Caco-2 (cell line): ENCODE measurements around the gene LOXL1. TPM values are rescaled to one million over a fixed set of nuclear protein-coding genes. Genes with fewer than 3 reads are reported as not detected.

ENCODE experiments used
- BruUV-seq: library from RNA; stranded (reverse); fragments of 400-500 nt; replicated peaks from 2 replicates; lab custom pipeline; 2021; lab: Mats Ljungman, UMichigan
- CTCF ChIA-PET: fragments of 300-600 bp; sonication (Branson Sonifier 250); formaldehyde crosslinking; loops from one replicate; lab custom pipeline; 2022; ENCODE audit warnings: antibody characterized with exemption; lab: Charles Lee
- POLR2A ChIA-PET: fragments of 300-600 bp; sonication (Branson Sonifier 250); formaldehyde crosslinking; loops from one replicate; lab custom pipeline; 2022; ENCODE audit warnings: antibody characterized with exemption; lab: Charles Lee
- DNase-seq, 2 experiments: peaks; one replicate each; pipeline versions ENCODE4 v3.0.0 to v3.0.0-alpha.2; 2020 to 2022
- H3K27me3 ChIP-seq: replicated peaks from 2 replicates; pipeline ENCODE4 v1.6.0; 2011; ENCODE audit warnings: low read length; ENCODE audit not compliant: control insufficient read depth, insufficient read depth
- H3K36me3 ChIP-seq: 2 replicates; pipeline ENCODE4 v1.5.1; 2011; ENCODE audit warnings: low read length; ENCODE audit not compliant: control insufficient read depth, insufficient read depth
- H3K4me1 ChIP-seq: fragments of 250-450 bp; sonication (Bioruptor Pico); 2 replicates; pipeline ENCODE4 v1.5.1; 2020; ENCODE audit warnings: mild to moderate bottlenecking
- H3K4me3 ChIP-seq: 2 replicates; pipeline ENCODE4 v1.5.1; 2011; ENCODE audit warnings: low read depth, mild to moderate bottlenecking, control low read depth, low read length
- H3K9me3 ChIP-seq: fragments of 250-450 bp; sonication (Bioruptor Pico); 2 replicates; pipeline ENCODE4 v1.5.1; 2020; ENCODE audit warnings: mild to moderate bottlenecking, moderate library complexity
- H3K27ac Mint-ChIP-seq: one replicate; pipeline ENCODE4 v1.8.0; 2022; ENCODE audit warnings: mixed read lengths; ENCODE audit not compliant: unreplicated experiment
- H3K27me3 Mint-ChIP-seq: one replicate; pipeline ENCODE4 v1.8.0; 2022; ENCODE audit warnings: mixed read lengths; ENCODE audit not compliant: insufficient read depth, unreplicated experiment
- H3K36me3 Mint-ChIP-seq: one replicate; pipeline ENCODE4 v1.8.0; 2022; ENCODE audit warnings: mild to moderate bottlenecking, mixed read lengths; ENCODE audit not compliant: insufficient read depth, unreplicated experiment
- H3K4me1 Mint-ChIP-seq: one replicate; pipeline ENCODE4 v1.8.0; 2022; ENCODE audit warnings: low read depth, mixed read lengths; ENCODE audit not compliant: unreplicated experiment
- H3K4me3 Mint-ChIP-seq: one replicate; pipeline ENCODE4 v1.8.0; 2022; ENCODE audit warnings: mild to moderate bottlenecking, moderate library complexity, mixed read lengths; ENCODE audit not compliant: unreplicated experiment
- H3K9me3 Mint-ChIP-seq: one replicate; pipeline ENCODE4 v1.8.0; 2022; ENCODE audit warnings: mixed read lengths; ENCODE audit not compliant: unreplicated experiment
- intact Hi-C: fragments of 100-400 bp; cut with micrococcal nuclease; formaldehyde crosslinking; loops from one replicate; pipeline ENCODE4 v1.10.0; 2022; ENCODE audit not compliant: unreplicated experiment
- total RNA-seq: library from RNA; stranded (reverse); gene quantifications from 2 replicates; pipeline ENCODE4 v1.2.3, GENCODE V29; 2022
- TF ChIP-seq, protein P1 (sequence below), 2 experiments: fragments of 200-600 bp in 1 of 2; IDR thresholded peaks; 1 replicate in 1 of 2; 2 replicates in 1 of 2; pipeline versions ENCODE4 v1.5.1 to v1.8.0; 2011 to 2022; ENCODE audit warnings: antibody characterized with exemption in 1 of 2, control low read depth in 1 of 2, inconsistent platforms in 1 of 2, low read depth in 1 of 2, low read length in 1 of 2, mild to moderate bottlenecking in 1 of 2, moderate library complexity in 1 of 2; ENCODE audit not compliant: insufficient read depth in 1 of 2, severe bottlenecking in 1 of 2, unreplicated experiment in 1 of 2

LOXL1 gene
- total RNA-seq, 1 experiment from 2014 or later, result 3.7 TPM

DNA sequence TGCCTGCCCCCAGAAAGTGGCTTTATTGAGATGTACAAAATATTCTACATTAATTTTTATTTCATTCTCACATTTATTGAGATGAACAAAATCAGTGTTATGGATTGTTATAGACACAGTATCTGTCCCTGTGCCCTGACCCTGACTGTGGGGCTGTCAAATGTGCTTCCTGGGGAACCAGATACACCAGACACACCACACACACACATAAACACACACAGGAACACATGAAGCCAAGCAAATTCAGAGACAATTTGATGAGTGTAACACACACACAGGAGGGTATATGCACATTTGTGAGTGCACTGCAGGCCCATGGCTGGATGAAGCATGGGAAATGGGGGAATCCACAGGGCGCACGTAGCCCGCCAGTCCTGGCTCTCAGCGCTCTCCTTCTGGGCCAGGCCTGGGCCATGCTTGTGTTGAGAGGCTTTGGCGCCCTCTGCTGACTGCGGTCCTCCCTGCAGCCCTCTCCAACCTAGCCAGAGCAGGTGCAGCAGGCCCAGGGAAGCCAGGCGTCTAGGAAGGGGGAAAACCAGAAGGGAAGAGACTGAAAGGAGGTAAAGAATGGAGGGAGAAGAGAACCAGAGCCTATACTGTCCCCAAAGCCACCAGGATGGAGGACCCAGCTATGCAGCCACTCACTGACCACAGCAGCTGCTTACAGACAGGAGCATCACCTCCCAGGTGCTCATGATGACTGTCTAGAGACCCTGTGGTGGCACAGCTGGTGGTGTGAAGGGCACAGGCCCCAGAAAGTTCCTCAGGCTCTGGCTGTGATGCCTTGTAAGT, 18.0 kb upstream of the LOXL1 start:
- H3K36me3 ChIP-seq, result no peaks in the 10 kb centered on the region
- no TSS peak for BruUV-seq
- H3K4me1 Mint-ChIP-seq, result no peaks in the 10 kb centered on the region
- H3K27me3 ChIP-seq, result no peaks in the 10 kb centered on the region
- POLR2A ChIA-PET, result no interaction called here
- peaks cover 5% of the 10 kb centered on the region for H3K27me3 Mint-ChIP-seq
- DNase-seq, result peak; percentile 70 to 83
- H3K4me3 ChIP-seq, result no peak overlapping the region
- TF ChIP-seq, protein P1, sequence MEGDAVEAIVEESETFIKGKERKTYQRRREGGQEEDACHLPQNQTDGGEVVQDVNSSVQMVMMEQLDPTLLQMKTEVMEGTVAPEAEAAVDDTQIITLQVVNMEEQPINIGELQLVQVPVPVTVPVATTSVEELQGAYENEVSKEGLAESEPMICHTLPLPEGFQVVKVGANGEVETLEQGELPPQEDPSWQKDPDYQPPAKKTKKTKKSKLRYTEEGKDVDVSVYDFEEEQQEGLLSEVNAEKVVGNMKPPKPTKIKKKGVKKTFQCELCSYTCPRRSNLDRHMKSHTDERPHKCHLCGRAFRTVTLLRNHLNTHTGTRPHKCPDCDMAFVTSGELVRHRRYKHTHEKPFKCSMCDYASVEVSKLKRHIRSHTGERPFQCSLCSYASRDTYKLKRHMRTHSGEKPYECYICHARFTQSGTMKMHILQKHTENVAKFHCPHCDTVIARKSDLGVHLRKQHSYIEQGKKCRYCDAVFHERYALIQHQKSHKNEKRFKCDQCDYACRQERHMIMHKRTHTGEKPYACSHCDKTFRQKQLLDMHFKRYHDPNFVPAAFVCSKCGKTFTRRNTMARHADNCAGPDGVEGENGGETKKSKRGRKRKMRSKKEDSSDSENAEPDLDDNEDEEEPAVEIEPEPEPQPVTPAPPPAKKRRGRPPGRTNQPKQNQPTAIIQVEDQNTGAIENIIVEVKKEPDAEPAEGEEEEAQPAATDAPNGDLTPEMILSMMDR (IDR thresholded peaks at IDR 0.05; ENCODE audit: insufficient read depth in 1 of 2, low read depth in 1 of 2, low read length in 1 of 2, severe bottlenecking in 1 of 2, unreplicated experiment in 1 of 2), result peak; percentile 91 to 92
- H3K27ac Mint-ChIP-seq, result no peak overlapping the region
- CTCF ChIA-PET, result interaction anchor here (5.2 kb wide), 1 partner anchor 34 kb away, joined by 31 read pairs; the partner anchor contains the start of gene TBC1D21
- H3K36me3 Mint-ChIP-seq, result no peaks in the 10 kb centered on the region
- no peak overlapping the region for H3K4me3 Mint-ChIP-seq
- no peaks in the 10 kb centered on the region for H3K9me3 ChIP-seq
- no peaks in the 10 kb centered on the region for H3K4me1 ChIP-seq
- peaks cover 11% of the 10 kb centered on the region for H3K9me3 Mint-ChIP-seq
- intact Hi-C loops, result loop anchor here (1.0 kb wide), 1 partner anchor 34 kb away; no protein-coding TSS in a partner anchor

DNA sequence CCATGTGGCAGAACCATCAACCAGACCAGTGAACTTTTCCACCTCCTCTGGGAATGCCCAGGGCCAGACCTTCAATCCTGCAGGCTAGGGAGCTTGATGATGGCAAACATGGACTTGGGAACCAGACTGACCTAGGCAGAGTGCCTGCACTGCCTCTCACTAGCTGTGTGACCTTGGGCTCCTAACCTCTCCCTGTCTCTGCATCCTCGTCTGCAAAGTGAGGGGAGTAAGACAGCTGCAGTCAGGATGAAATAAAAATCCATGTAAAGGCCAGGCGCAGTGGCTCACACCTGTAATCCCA, 17.5 kb upstream of the LOXL1 start:
- no peaks in the 10 kb centered on the region for H3K4me1 ChIP-seq
- Mint-ChIP-seq H3K36me3 (no peaks in the 10 kb centered on the region), H3K27ac (no peak overlapping the region), H3K9me3 (peaks cover 11% of the 10 kb centered on the region), H3K4me3 (no peak overlapping the region), H3K4me1 (no peaks in the 10 kb centered on the region), H3K27me3 (peaks cover 3% of the 10 kb centered on the region)
- ChIA-PET CTCF (interaction anchor here (5.2 kb wide), 1 partner anchor 35 kb away, joined by 31 read pairs; the partner anchor contains the start of gene TBC1D21), POLR2A (no interaction called here)
- DNase-seq, result no peak
- H3K36me3 ChIP-seq, result no peaks in the 10 kb centered on the region
- TF ChIP-seq, protein P1 (IDR thresholded peaks at IDR 0.05; ENCODE audit: insufficient read depth in 1 of 2, low read depth in 1 of 2, low read length in 1 of 2, severe bottlenecking in 1 of 2, unreplicated experiment in 1 of 2), result no peak
- no peaks in the 10 kb centered on the region for H3K9me3 ChIP-seq
- no TSS peak for BruUV-seq
- no peak overlapping the region for H3K4me3 ChIP-seq
- intact Hi-C loops, result loop anchor here (1.0 kb wide), 1 partner anchor 34 kb away; no protein-coding TSS in a partner anchor
- no peaks in the 10 kb centered on the region for H3K27me3 ChIP-seq

DNA sequence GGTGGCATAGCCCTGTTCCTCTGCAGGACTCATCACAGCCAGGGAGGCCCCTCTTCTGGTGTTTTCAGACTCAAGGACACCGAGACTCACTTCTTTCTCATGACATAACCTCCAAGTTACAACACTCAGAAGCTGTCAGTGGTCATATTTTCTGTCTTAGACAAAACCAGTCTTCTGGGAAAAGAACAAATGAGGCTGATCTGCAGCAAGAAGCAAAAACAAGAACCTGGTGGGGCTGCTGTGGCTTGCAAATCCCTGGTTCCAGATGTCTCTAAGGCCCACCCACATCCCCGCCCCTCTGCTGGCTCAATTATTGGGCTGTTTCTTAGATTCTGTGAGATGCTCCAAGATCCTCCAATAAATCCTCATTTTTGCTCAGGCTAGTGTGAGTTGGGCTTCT, 16.6 kb upstream of the LOXL1 start:
- Mint-ChIP-seq H3K4me1 (no peaks in the 10 kb centered on the region), H3K9me3 (peaks cover 5% of the 10 kb centered on the region), H3K27ac (no peak overlapping the region), H3K27me3 (peaks cover 3% of the 10 kb centered on the region), H3K4me3 (no peak overlapping the region), H3K36me3 (no peaks in the 10 kb centered on the region)
- H3K9me3 ChIP-seq, result no peaks in the 10 kb centered on the region
- H3K36me3 ChIP-seq, result no peaks in the 10 kb centered on the region
- ChIA-PET POLR2A (no interaction called here), CTCF (interaction anchor here (1.6 to 5.2 kb wide), 2 partner anchors 9 to 36 kb away, joined by 3 to 31 read pairs; partner anchors contain the start of gene TBC1D21)
- intact Hi-C loops, result no loop called here
- no TSS peak for BruUV-seq
- H3K4me3 ChIP-seq, result no peak overlapping the region
- H3K27me3 ChIP-seq, result no peaks in the 10 kb centered on the region
- DNase-seq, result no peak
- 0 out of 2 replicates have a peak, but pooled peaks cover under 1% of the 10 kb centered on the region for H3K4me1 ChIP-seq
- TF ChIP-seq, protein P1 (IDR thresholded peaks at IDR 0.05; ENCODE audit: insufficient read depth in 1 of 2, low read depth in 1 of 2, low read length in 1 of 2, severe bottlenecking in 1 of 2, unreplicated experiment in 1 of 2), result no peak
